ENCODE data around the gene DYRK3. TPM values are rescaled to one million over a fixed set of nuclear protein-coding genes. Genes with fewer than 3 reads are reported as not detected.

DYRK3 gene
- total and polyA plus RNA-seq, 10 of the 15 experiments (the other 5 are each of a cell fraction or from before 2014, with no cell fraction given) = 1.6 to 12.9 (median 10.3) TPM

DNA sequence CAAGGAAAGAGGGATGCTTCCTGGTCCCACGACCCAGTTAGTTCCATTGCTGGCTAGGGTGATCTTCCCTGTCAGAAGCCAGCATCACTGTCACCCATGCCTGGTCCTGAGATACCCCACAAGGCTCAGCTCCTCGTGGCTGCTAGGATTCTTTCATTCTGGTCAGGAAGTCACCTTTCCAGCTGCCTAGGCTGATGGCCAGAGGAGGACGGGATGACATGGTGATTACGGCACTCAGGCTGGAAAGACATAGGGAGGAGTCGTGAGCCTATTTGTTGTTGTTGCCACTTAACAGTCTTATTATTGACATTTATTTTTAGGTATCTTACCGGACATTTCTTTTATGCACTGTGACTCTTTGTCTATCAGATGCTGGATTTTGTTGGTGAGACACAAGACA, 29.4 kb downstream of the DYRK3 start:
- no peak overlapping the region for H2AFZ ChIP-seq (ENCODE audit: control insufficient read depth, low read depth, low read length)
- 56% methylated on average over 6 of the region's 6 CpGs for WGBS (ENCODE audit: insufficient coverage, insufficient replicate concordance, low lambda C conversion rate, missing lambda C conversion rate)
- intact Hi-C loops (cut with micrococcal nuclease; ENCODE audit: unreplicated experiment) = loop anchor here (1.0 to 5.0 kb wide), 4 partner anchors 30 to 172 kb away; no protein-coding TSS in a partner anchor
- POLR2A ChIA-PET = interaction anchor here (1.0 to 6.4 kb wide), 10 partner anchors 8 to 207 kb away, joined by 3 to 92 read pairs (median 4); partner anchors contain the start of gene DYRK3
- no peaks in the 10 kb centered on the region for H3K79me2 ChIP-seq (ENCODE audit: control insufficient read depth, insufficient read depth, low read length)
- H4K20me1 ChIP-seq (ENCODE audit: control insufficient read depth, insufficient read depth) = no peaks in the 10 kb centered on the region
- H3K9ac ChIP-seq (ENCODE audit: control insufficient read depth, insufficient read depth, low read length) = no peak overlapping the region
- H3K9me3 ChIP-seq (replicated peaks; ENCODE audit: control insufficient read depth, insufficient read depth, low read length) = no peaks in the 10 kb centered on the region
- SMC1A ChIA-PET (ENCODE audit: uncharacterized antibody, unreplicated experiment) = interaction anchor here (0.8 to 14.7 kb wide), 29 partner anchors 10 to 318 kb away, joined by 3 to 301 read pairs (median 15); partner anchors contain the start of genes DYRK3, EIF2D and MAPKAPK2
- no TSS peak for BruUV-seq (replicated peaks)
- no peaks in the 10 kb centered on the region for H3K27me3 ChIP-seq (replicated peaks in 1 of 2; ENCODE audit: control insufficient read depth in 2 of 2, insufficient read depth in 2 of 2, low read length in 1 of 2)
- H3K4me3 ChIP-seq = no peak overlapping the region
- ATAC-seq (no peak), DNase-seq (ENCODE audit: low read depth, low spot score) (no peak), FAIRE-seq (no peak)
- no peaks in the 10 kb centered on the region for H3K36me3 ChIP-seq (ENCODE audit: control insufficient read depth in 2 of 2, insufficient read depth in 2 of 2, low read length in 1 of 2)
- H3K27ac ChIP-seq (ENCODE audit: control insufficient read depth, insufficient read depth) = no peak overlapping the region
- RAD21 ChIA-PET (ENCODE audit: unreplicated experiment) = interaction anchor here (0.9 to 6.8 kb wide), 29 partner anchors 9 to 317 kb away, joined by 3 to 207 read pairs (median 13); partner anchors contain the start of genes DYRK3, EIF2D and IL19
- CTCF ChIA-PET = interaction anchor here (0.8 to 28.3 kb wide), 57 partner anchors 9 to 318 kb away, joined by 3 to 1150 read pairs (median 10); partner anchors contain the start of genes DYRK3, EIF2D and IKBKE
- H3K4me1 ChIP-seq (ENCODE audit: control insufficient read depth, insufficient read depth, low read length) = peaks cover 10% of the 10 kb centered on the region
- in situ Hi-C loops (cut with MboI) = no loop called here
- no peak overlapping the region for H3K4me2 ChIP-seq (ENCODE audit: control insufficient read depth, insufficient read depth)
- TF ChIP-seq SP1 (IDR thresholded peaks at IDR 0.05; ENCODE audit: low read depth, low read length) (no peak), ETV6 (conservative IDR thresholded peaks at IDR 0.05 in 1 of 2, IDR thresholded peaks at IDR 0.05 in 1 of 2; ENCODE audit: borderline replicate concordance in 1 of 2, low read depth in 1 of 2) (no peak), SMAD1 (IDR thresholded peaks at IDR 0.05; ENCODE audit: low read depth, partially characterized antibody) (no peak), YBX1 (IDR thresholded peaks at IDR 0.05) (no peak), BCL3 (IDR thresholded peaks at IDR 0.05; ENCODE audit: borderline replicate concordance, insufficient read depth, low read depth, low read length, poor library complexity, severe bottlenecking) (no peak), ZNF274 (IDR thresholded peaks at IDR 0.05; ENCODE audit: insufficient read depth, insufficient read length) (no peak), MTA3 (IDR thresholded peaks at IDR 0.05; ENCODE audit: borderline replicate concordance, low read length) (no peak), PRDM15 (CRISPR knock-in tag; IDR thresholded peaks at IDR 0.05) (no peak), REST (IDR thresholded peaks at IDR 0.05; ENCODE audit: low read depth, low read length) (no peak), KLF5 (IDR thresholded peaks at IDR 0.05; ENCODE audit: partially characterized antibody) (no peak), ZNF24 (IDR thresholded peaks at IDR 0.05) (no peak)
- TF ChIP-seq, protein P1, sequence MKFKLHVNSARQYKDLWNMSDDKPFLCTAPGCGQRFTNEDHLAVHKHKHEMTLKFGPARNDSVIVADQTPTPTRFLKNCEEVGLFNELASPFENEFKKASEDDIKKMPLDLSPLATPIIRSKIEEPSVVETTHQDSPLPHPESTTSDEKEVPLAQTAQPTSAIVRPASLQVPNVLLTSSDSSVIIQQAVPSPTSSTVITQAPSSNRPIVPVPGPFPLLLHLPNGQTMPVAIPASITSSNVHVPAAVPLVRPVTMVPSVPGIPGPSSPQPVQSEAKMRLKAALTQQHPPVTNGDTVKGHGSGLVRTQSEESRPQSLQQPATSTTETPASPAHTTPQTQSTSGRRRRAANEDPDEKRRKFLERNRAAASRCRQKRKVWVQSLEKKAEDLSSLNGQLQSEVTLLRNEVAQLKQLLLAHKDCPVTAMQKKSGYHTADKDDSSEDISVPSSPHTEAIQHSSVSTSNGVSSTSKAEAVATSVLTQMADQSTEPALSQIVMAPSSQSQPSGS (IDR thresholded peaks at IDR 0.05; ENCODE audit: low read length) = no peak
